Medulla oblongata (tissue), 1 donor: ENCODE measurements around the gene PHLDB2.
"Not testable (repeated sequence)": the region's sequence is repeated elsewhere in the genome, so short reads cannot be mapped to it uniquely, and the experiment has no call there.

Experiments
- DNase-seq: peaks from one replicate; pipeline ENCODE4 v3.0.0-alpha.2; 2015; ENCODE audit errors: extremely low spot score

PHLDB2 gene

GRCh38 chr3:111859061-111859973, at the start of gene PHLDB2:
Gene PHLDB2, plus strand, starts transcription at chr3:111859265. Its CDS starts 24,813 bp downstream, at chr3:111884078.
- no peak for DNase-seq

GRCh38 chr3:111810909-111811308, 48.2 kb upstream of the PHLDB2 start:
- DNase-seq, result no peak

- DNase-seq, result no peak
These were observed 47.3 kb upstream of the PHLDB2 start for GRCh38 chr3:111811811-111812210.

- no peak for DNase-seq
These were observed 46.4 kb upstream of the PHLDB2 start for GRCh38 chr3:111812701-111813100.

- DNase-seq, result no peak
These were observed 45.6 kb upstream of the PHLDB2 start for GRCh38 chr3:111813441-111813840.

- DNase-seq, result no peak
These were observed 45.1 kb upstream of the PHLDB2 start for GRCh38 chr3:111813979-111814378.

GRCh38 chr3:111816771-111817170, 42.3 kb upstream of the PHLDB2 start:
- DNase-seq, result not testable (repeated sequence)

- no peak for DNase-seq
These were observed 39.1 kb upstream of the PHLDB2 start for GRCh38 chr3:111819927-111820326.

GRCh38 chr3:111820651-111821050, 38.4 kb upstream of the PHLDB2 start:
- DNase-seq, result no peak

GRCh38 chr3:111821891-111822290, 37.2 kb upstream of the PHLDB2 start:
- DNase-seq, result no peak

GRCh38 chr3:111822804-111823203, 36.3 kb upstream of the PHLDB2 start:
- DNase-seq, result no peak

GRCh38 chr3:111823341-111823855, 35.7 kb upstream of the PHLDB2 start:
- no peak for DNase-seq

- DNase-seq, result no peak
These were observed 34.7 kb upstream of the PHLDB2 start for GRCh38 chr3:111824351-111824750.

GRCh38 chr3:111827871-111828270, 31.2 kb upstream of the PHLDB2 start:
- DNase-seq, result no peak

- no peak for DNase-seq
These were observed 30.5 kb upstream of the PHLDB2 start for GRCh38 chr3:111828530-111828929.

- no peak for DNase-seq
These were observed 30.0 kb upstream of the PHLDB2 start for GRCh38 chr3:111829023-111829422.

- no peak for DNase-seq
These were observed 27.2 kb upstream of the PHLDB2 start for GRCh38 chr3:111831840-111832239.

GRCh38 chr3:111837112-111837511, 22.0 kb upstream of the PHLDB2 start:
- DNase-seq, result no peak

GRCh38 chr3:111838133-111838532, 20.9 kb upstream of the PHLDB2 start:
- DNase-seq, result no peak

GRCh38 chr3:111846039-111846438, 13.0 kb upstream of the PHLDB2 start:
- no peak for DNase-seq

- no peak for DNase-seq
These were observed 12.3 kb upstream of the PHLDB2 start for GRCh38 chr3:111846717-111847116.

- no peak for DNase-seq
These were observed 10.8 kb upstream of the PHLDB2 start for GRCh38 chr3:111848283-111848682.

- DNase-seq, result no peak
These were observed 10.3 kb upstream of the PHLDB2 start for GRCh38 chr3:111848778-111849177.
